Liver (tissue), 3 donors: ENCODE measurements around the gene SCARB1.

Source experiments
- EGR1 ChIP-seq, 2 donors: IDR thresholded peaks; 2 replicates each; pipeline ENCODE4 v1.6.1; 2016 to 2018; ENCODE audit warnings: antibody characterized with exemption in 2 of 2, low read depth in 2 of 2
- GABPA ChIP-seq, 2 donors: IDR thresholded peaks in 1 of 2; conservative IDR thresholded peaks in 1 of 2; 2 replicates each; pipeline ENCODE4 v1.6.1; 2016; ENCODE audit warnings: antibody characterized with exemption in 2 of 2, mild to moderate bottlenecking in 1 of 2, moderate library complexity in 1 of 2
- JUND ChIP-seq, 2 donors: IDR thresholded peaks; 2 replicates each; pipeline ENCODE4 v1.6.1; 2016; ENCODE audit warnings: antibody characterized with exemption in 2 of 2
- NR2F2 ChIP-seq: IDR thresholded peaks from 2 replicates; pipeline ENCODE4 v1.6.1; 2016; ENCODE audit warnings: antibody characterized with exemption
- RAD21 ChIP-seq, 2 donors: IDR thresholded peaks; 2 replicates each; pipeline ENCODE4 v1.6.1; 2016; ENCODE audit warnings: antibody characterized with exemption in 2 of 2, mild to moderate bottlenecking in 2 of 2
- RXRA ChIP-seq, 2 donors: IDR thresholded peaks; 2 replicates each; pipeline ENCODE4 v1.6.1; 2017 to 2018; ENCODE audit warnings: antibody characterized with exemption in 2 of 2, mild to moderate bottlenecking in 1 of 2
- SP1 ChIP-seq: IDR thresholded peaks from 2 replicates; pipeline ENCODE4 v1.6.1; 2018; ENCODE audit warnings: antibody characterized with exemption, mild to moderate bottlenecking
- TAF1 ChIP-seq: conservative IDR thresholded peaks from 2 replicates; pipeline ENCODE4 v1.6.1; 2016; ENCODE audit warnings: antibody characterized with exemption, mild to moderate bottlenecking
- YY1 ChIP-seq: IDR thresholded peaks from 2 replicates; pipeline ENCODE4 v1.6.1; 2016; ENCODE audit warnings: antibody characterized with exemption, mild to moderate bottlenecking
- TF ChIP-seq, protein P1 (sequence below): fragments of 150-350 bp; IDR thresholded peaks from 2 replicates; pipeline ENCODE4 v1.5.1; 2017; ENCODE audit warnings: improper control_type of control experiment, low read depth, low read length; ENCODE audit not compliant: missing input control
- TF ChIP-seq, protein P2 (sequence below): IDR thresholded peaks from 2 replicates; pipeline ENCODE4 v1.6.1; 2016; ENCODE audit warnings: antibody characterized with exemption
- TF ChIP-seq, protein P3 (sequence below): IDR thresholded peaks from 2 replicates; pipeline ENCODE4 v1.6.1; 2016; ENCODE audit warnings: antibody characterized with exemption, mild to moderate bottlenecking
- TF ChIP-seq, protein P4 (sequence below): IDR thresholded peaks from 2 replicates; pipeline ENCODE4 v1.6.1; 2016; ENCODE audit warnings: antibody characterized with exemption
- donor health status: healthy.
- donor health status: healthy.

- TF ChIP-seq TAF1 (no peak), JUND (IDR thresholded peaks at IDR 0.05) (no peak), NR2F2 (no peak), SP1 (no peak), RAD21 (IDR thresholded peaks at IDR 0.05) (no peak), GABPA (IDR thresholded peaks at IDR 0.05 in 1 of 2, conservative IDR thresholded peaks at IDR 0.05 in 1 of 2) (no peak), EGR1 (IDR thresholded peaks at IDR 0.05; ENCODE audit: low read depth in 2 of 2) (no peak), YY1 (no peak), RXRA (IDR thresholded peaks at IDR 0.05) (no peak)
- TF ChIP-seq, protein P1, sequence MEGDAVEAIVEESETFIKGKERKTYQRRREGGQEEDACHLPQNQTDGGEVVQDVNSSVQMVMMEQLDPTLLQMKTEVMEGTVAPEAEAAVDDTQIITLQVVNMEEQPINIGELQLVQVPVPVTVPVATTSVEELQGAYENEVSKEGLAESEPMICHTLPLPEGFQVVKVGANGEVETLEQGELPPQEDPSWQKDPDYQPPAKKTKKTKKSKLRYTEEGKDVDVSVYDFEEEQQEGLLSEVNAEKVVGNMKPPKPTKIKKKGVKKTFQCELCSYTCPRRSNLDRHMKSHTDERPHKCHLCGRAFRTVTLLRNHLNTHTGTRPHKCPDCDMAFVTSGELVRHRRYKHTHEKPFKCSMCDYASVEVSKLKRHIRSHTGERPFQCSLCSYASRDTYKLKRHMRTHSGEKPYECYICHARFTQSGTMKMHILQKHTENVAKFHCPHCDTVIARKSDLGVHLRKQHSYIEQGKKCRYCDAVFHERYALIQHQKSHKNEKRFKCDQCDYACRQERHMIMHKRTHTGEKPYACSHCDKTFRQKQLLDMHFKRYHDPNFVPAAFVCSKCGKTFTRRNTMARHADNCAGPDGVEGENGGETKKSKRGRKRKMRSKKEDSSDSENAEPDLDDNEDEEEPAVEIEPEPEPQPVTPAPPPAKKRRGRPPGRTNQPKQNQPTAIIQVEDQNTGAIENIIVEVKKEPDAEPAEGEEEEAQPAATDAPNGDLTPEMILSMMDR, result no peak
- TF ChIP-seq, protein P2, sequence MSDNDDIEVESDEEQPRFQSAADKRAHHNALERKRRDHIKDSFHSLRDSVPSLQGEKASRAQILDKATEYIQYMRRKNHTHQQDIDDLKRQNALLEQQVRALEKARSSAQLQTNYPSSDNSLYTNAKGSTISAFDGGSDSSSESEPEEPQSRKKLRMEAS, result no peak
- TF ChIP-seq, protein P3, sequence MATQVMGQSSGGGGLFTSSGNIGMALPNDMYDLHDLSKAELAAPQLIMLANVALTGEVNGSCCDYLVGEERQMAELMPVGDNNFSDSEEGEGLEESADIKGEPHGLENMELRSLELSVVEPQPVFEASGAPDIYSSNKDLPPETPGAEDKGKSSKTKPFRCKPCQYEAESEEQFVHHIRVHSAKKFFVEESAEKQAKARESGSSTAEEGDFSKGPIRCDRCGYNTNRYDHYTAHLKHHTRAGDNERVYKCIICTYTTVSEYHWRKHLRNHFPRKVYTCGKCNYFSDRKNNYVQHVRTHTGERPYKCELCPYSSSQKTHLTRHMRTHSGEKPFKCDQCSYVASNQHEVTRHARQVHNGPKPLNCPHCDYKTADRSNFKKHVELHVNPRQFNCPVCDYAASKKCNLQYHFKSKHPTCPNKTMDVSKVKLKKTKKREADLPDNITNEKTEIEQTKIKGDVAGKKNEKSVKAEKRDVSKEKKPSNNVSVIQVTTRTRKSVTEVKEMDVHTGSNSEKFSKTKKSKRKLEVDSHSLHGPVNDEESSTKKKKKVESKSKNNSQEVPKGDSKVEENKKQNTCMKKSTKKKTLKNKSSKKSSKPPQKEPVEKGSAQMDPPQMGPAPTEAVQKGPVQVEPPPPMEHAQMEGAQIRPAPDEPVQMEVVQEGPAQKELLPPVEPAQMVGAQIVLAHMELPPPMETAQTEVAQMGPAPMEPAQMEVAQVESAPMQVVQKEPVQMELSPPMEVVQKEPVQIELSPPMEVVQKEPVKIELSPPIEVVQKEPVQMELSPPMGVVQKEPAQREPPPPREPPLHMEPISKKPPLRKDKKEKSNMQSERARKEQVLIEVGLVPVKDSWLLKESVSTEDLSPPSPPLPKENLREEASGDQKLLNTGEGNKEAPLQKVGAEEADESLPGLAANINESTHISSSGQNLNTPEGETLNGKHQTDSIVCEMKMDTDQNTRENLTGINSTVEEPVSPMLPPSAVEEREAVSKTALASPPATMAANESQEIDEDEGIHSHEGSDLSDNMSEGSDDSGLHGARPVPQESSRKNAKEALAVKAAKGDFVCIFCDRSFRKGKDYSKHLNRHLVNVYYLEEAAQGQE, result no peak
- TF ChIP-seq, protein P4, sequence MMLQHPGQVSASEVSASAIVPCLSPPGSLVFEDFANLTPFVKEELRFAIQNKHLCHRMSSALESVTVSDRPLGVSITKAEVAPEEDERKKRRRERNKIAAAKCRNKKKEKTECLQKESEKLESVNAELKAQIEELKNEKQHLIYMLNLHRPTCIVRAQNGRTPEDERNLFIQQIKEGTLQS, result no peak
Measured at GRCh38 chr12:124817076-124818000, 46.3 kb downstream of the SCARB1 start.
